ENCODE results near the gene KIAA1191. TPM values are rescaled to one million over a fixed set of nuclear protein-coding genes. Genes with fewer than 3 reads are reported as not detected.

KIAA1191 gene
- total and polyA plus RNA-seq, 2 of the 8 experiments (the other 6 are each of a cell fraction or from before 2014, with no cell fraction given) = 86.4 to 88.0 TPM

DNA sequence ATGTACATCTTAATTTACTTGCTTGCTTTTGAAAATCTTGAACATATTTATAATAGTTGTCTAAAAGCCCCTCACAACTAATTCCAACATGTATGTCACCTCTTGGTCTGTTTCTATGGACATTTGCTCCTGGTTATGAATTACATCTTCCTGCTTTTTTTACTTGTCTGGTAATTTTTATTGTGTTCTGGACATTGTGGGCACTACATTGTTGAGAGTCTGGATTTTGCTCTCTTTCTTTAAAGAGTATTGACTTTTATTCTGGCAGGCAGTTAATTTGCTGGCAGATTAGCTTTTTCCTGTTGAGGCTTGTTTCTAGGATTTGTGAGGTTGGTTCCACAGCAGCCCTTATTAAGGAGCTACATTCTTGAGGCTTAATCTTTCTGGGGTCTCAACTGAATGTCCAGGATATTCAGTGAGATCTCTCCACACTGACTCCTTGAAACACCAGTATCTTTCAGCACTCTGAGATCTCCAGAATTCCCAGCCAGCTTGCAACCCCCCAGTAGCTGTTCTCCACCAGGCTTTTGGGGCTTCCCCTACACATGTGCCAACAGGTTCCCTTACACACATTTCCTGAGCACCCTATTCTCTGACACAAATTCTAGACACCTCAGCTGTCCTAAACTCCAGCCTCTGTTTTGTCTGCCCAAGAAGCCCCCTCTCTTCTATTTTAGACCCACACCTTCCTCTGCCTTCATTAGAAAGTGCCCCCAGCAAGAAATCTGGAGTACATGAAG, 27.4 kb downstream of the KIAA1191 start:
- no peak overlapping the region for H3K18ac ChIP-seq (ENCODE audit: extremely low read depth, low read length)
- H3K27me3 ChIP-seq (replicated peaks in 1 of 4; ENCODE audit: control insufficient read depth in 3 of 4, extremely low read depth in 1 of 4, insufficient read depth in 3 of 4, low read length in 3 of 4) = no peaks in the 10 kb centered on the region
- H2BK15ac ChIP-seq (ENCODE audit: low read length) = no peak overlapping the region
- no peak overlapping the region for H3K4me2 ChIP-seq (ENCODE audit: insufficient read depth in 1 of 2, low read depth in 2 of 2, low read length in 2 of 2)
- POLR2A ChIA-PET (ENCODE audit: partially characterized antibody) = interaction anchor here (1.7 kb wide), 1 partner anchor 28 kb away, joined by 5 read pairs; the partner anchor contains the start of gene KIAA1191
- peaks cover 0 to 11% (median 4%) of the 10 kb centered on the region in 4 experiments; a peak in 5 of 8 replicates for H3K36me3 ChIP-seq (ENCODE audit: control insufficient read depth in 2 of 4, insufficient read depth in 4 of 4, low read length in 3 of 4)
- no peak overlapping the region for H4K91ac ChIP-seq (replicated peaks; ENCODE audit: insufficient read length, low read length)
- no peak overlapping the region for H2AFZ ChIP-seq (ENCODE audit: low read length)
- H2BK5ac ChIP-seq (ENCODE audit: low read depth, low read length) = no peak overlapping the region
- no peak overlapping the region for H4K5ac ChIP-seq (ENCODE audit: insufficient read length, low read depth, low read length)
- H2BK12ac ChIP-seq (ENCODE audit: low read depth, low read length) = no peak overlapping the region
- no peak for FAIRE-seq
- H3K23me2 ChIP-seq (ENCODE audit: low read depth, low read length) = no peaks in the 10 kb centered on the region
- no peaks in the 10 kb centered on the region for H3K79me2 ChIP-seq (ENCODE audit: control insufficient read depth in 1 of 2, insufficient read depth in 2 of 2, low read length in 2 of 2)
- TF ChIP-seq GABPA (IDR thresholded peaks at IDR 0.05; ENCODE audit: borderline replicate concordance, insufficient read depth, low read length) (no peak), SIN3A (conservative IDR thresholded peaks at IDR 0.05 in 1 of 2, IDR thresholded peaks at IDR 0.05 in 1 of 2; ENCODE audit: low read depth in 1 of 2, low read length in 2 of 2) (no peak)
- no peak overlapping the region for H4K8ac ChIP-seq (ENCODE audit: extremely low read depth, insufficient read depth, low read length)
- no peak overlapping the region for H3K23ac ChIP-seq (ENCODE audit: insufficient read length)
- no peak overlapping the region for H2BK120ac ChIP-seq (replicated peaks; ENCODE audit: low read depth, low read length)
- H3K14ac ChIP-seq (ENCODE audit: insufficient read length) = no peak overlapping the region
- H3K79me1 ChIP-seq (ENCODE audit: low read depth, low read length) = no peaks in the 10 kb centered on the region
- no peak overlapping the region for H3K9ac ChIP-seq (replicated peaks in 1 of 4; ENCODE audit: extremely low read depth in 1 of 4, low read depth in 3 of 4, low read length in 3 of 4)
- H3K4ac ChIP-seq (replicated peaks; ENCODE audit: insufficient read length, low read depth, low read length) = no peak overlapping the region
- H3K4me3 ChIP-seq (ENCODE audit: extremely low read depth in 1 of 4, insufficient read depth in 2 of 4, low read depth in 3 of 4, low read length in 4 of 4) = no peak overlapping the region
- DNase-seq (ENCODE audit: low read depth in 1 of 2, low spot score in 2 of 2) = no peak
- no peak overlapping the region for H3K27ac ChIP-seq (ENCODE audit: low read depth, low read length)
- CTCF ChIA-PET (ENCODE audit: partially characterized antibody) = interaction anchor here (1.4 kb wide), 1 partner anchor 14 kb away, joined by 4 read pairs; no protein-coding TSS in a partner anchor
- no peak overlapping the region for H2BK20ac ChIP-seq (ENCODE audit: low read length)
- H4K20me1 ChIP-seq (replicated peaks in 1 of 2; ENCODE audit: control insufficient read depth in 1 of 2, insufficient read depth in 2 of 2, low read length in 2 of 2) = no peaks in the 10 kb centered on the region
- no peak overlapping the region for H3K56ac ChIP-seq (replicated peaks; ENCODE audit: insufficient read length, low read depth, low read length)
- H3K4me1 ChIP-seq (replicated peaks in 1 of 4; ENCODE audit: control insufficient read depth in 3 of 4, insufficient read depth in 4 of 4, low read length in 3 of 4) = no peaks in the 10 kb centered on the region
- no peaks in the 10 kb centered on the region for H3K9me3 ChIP-seq (ENCODE audit: insufficient read depth in 2 of 2, low read depth in 1 of 2, low read length in 1 of 2)
- no peak overlapping the region for H2AK5ac ChIP-seq (ENCODE audit: low read depth, low read length)
